ENCODE measurements around the gene MAPKAPK5.

- TF ChIP-seq CTCF (conservative IDR thresholded peaks at IDR 0.05; ENCODE audit: low read depth, low read length) (no peak), EZH2phosphoT487 (IDR thresholded peaks at IDR 0.05; ENCODE audit: borderline replicate concordance, low read length) (no peak)
These were observed 22.6 kb upstream of the MAPKAPK5 start for GRCh38 chr12:111819191-111820158.
